ENCODE data around the gene TRIM52. TPM values are rescaled to one million over a fixed set of nuclear protein-coding genes. Genes with fewer than 3 reads are reported as not detected.

TRIM52 gene
- total and polyA plus RNA-seq, 9 of the 15 experiments (the other 6 are each of a cell fraction or from before 2014, with no cell fraction given), result 3.3 to 21.9 (median 13.5) TPM

GRCh38 chr5:181221792-181222629, 38.9 kb downstream of the TRIM52 start (continued):
- no peak for TF ChIP-seq ZNF280A (IDR thresholded peaks at IDR 0.05; ENCODE audit: low read depth, partially characterized antibody)
- TF ChIP-seq NFIX (CRISPR knock-in tag; IDR thresholded peaks at IDR 0.05; ENCODE audit: low read depth), result no peak
- TF ChIP-seq DIDO1 (tag; IDR thresholded peaks at IDR 0.05; ENCODE audit: low read depth), result no peak
- TF ChIP-seq ZNF175 (CRISPR knock-in tag; IDR thresholded peaks at IDR 0.05; ENCODE audit: low read depth), result no peak; the same call in 1 of the 2 replicates
- TF ChIP-seq LEF1 (IDR thresholded peaks at IDR 0.05), result peak; percentile 72
- TF ChIP-seq GTF2B (IDR thresholded peaks at IDR 0.05; ENCODE audit: extremely low read depth, insufficient read length), result no peak
- TF ChIP-seq, protein P1, sequence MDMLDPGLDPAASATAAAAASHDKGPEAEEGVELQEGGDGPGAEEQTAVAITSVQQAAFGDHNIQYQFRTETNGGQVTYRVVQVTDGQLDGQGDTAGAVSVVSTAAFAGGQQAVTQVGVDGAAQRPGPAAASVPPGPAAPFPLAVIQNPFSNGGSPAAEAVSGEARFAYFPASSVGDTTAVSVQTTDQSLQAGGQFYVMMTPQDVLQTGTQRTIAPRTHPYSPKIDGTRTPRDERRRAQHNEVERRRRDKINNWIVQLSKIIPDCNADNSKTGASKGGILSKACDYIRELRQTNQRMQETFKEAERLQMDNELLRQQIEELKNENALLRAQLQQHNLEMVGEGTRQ (CRISPR knock-in tag; IDR thresholded peaks at IDR 0.05), result no peak
- no peak for TF ChIP-seq SLC30A9 (CRISPR knock-in tag; IDR thresholded peaks at IDR 0.05)
- peak; percentile 10 for TF ChIP-seq NEUROD1 (IDR thresholded peaks at IDR 0.05; ENCODE audit: borderline replicate concordance, low read depth, low read length, partially characterized antibody)
- TF ChIP-seq ZBTB43 (CRISPR knock-in tag; IDR thresholded peaks at IDR 0.05), result peak; percentile 98
- TF ChIP-seq MYNN (IDR thresholded peaks at IDR 0.05), result peak; percentile 97
- TF ChIP-seq MYNN (CRISPR knock-in tag; IDR thresholded peaks at IDR 0.05), result no peak
- TF ChIP-seq, protein P2, sequence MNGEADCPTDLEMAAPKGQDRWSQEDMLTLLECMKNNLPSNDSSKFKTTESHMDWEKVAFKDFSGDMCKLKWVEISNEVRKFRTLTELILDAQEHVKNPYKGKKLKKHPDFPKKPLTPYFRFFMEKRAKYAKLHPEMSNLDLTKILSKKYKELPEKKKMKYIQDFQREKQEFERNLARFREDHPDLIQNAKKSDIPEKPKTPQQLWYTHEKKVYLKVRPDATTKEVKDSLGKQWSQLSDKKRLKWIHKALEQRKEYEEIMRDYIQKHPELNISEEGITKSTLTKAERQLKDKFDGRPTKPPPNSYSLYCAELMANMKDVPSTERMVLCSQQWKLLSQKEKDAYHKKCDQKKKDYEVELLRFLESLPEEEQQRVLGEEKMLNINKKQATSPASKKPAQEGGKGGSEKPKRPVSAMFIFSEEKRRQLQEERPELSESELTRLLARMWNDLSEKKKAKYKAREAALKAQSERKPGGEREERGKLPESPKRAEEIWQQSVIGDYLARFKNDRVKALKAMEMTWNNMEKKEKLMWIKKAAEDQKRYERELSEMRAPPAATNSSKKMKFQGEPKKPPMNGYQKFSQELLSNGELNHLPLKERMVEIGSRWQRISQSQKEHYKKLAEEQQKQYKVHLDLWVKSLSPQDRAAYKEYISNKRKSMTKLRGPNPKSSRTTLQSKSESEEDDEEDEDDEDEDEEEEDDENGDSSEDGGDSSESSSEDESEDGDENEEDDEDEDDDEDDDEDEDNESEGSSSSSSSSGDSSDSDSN (IDR thresholded peaks at IDR 0.05; ENCODE audit: borderline replicate concordance in 1 of 2, low read depth in 2 of 2, low read length in 2 of 2), result peak; percentile 86 to 89; a peak in 2 of 4 replicates
- peak; percentile 96 for TF ChIP-seq ZSCAN29 (IDR thresholded peaks at IDR 0.05)
- no peak; the same call in 1 of the 2 replicates for TF ChIP-seq ELF1 (tag; IDR thresholded peaks at IDR 0.05)
- TF ChIP-seq PYGO2 (tag; IDR thresholded peaks at IDR 0.05), result no peak
- TF ChIP-seq ZBTB5 (IDR thresholded peaks at IDR 0.05), result peak; percentile 81
- no peak for TF ChIP-seq ZNF354B (CRISPR knock-in tag; IDR thresholded peaks at IDR 0.05)
